Endometrial microvascular endothelial cells (primary cell): ENCODE data around the gene LMNA. TPM values are rescaled to one million over a fixed set of nuclear protein-coding genes. Genes with fewer than 3 reads are reported as not detected.

Experiments
- in situ Hi-C: cut with HindIII; loops from 2 replicates; pipeline ENCODE4 v1.10.0; 2017; ENCODE audit warnings: low sequenced_read_pairs, low pct_unique_long_range_greater_than_20kb; ENCODE audit errors: inconsistent ontology term
- total RNA-seq: library from RNA; depleted of rRNA; stranded (reverse); fragments of >200 nt; gene quantifications from one replicate; pipeline ENCODE4 v1.2.3, GENCODE V29; 2015; ENCODE audit errors: inconsistent ontology term

Gene LMNA
- total RNA-seq, 1 donor from 2014 or later, result 860 TPM

DNA sequence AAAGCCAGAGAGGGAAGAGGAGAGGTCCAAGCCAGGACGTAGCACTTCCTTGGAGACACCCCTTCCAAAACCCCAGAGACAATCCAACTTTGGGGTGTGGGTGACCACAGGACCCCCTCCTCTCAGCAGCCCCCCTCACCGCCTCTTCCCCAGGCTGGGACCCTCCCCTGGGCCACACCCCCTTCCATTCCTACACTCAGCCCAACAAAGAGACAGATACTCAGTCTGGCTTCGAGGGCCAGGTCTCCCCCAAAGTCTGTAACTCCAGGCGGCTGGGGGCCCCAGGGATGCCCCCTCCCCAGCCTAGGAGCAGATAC is 33.7 kb upstream of the LMNA start:
- in situ Hi-C loops, result no loop called here

DNA sequence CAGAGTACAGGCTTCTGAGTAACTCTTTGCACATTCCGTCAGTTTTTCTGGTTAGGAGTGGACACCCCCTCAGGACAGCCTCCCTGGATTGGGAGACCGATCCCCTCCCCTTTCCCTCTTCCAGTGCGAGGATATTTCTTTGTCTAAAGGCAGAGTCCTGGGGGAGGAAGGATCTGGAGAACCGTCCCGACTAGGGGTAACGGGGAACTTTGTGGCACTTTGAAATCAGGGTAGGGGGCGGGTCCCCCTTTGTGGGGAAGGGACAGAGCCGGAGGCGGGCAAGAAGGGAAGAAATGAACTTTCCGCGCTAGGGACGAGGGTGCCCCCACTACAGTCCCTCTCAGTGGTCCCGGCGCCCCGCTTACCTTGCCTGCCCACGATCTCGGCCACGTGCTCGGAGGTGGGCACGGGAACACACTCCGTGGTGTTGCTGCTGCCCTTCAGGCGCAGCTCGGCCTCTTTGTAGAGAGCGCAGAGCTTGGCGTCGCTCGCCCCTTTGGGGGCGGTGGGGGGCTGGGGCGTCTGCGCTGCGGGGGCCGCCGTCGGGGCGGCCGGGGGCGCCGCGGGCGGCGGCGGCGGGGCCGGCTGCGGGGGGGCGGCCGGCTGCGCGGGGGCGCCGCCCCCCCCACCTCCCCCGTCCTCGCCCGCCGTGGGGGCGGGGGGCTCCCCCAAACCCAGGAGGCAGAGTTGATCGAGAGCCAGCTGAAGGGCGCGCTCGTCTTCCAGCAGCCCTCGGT is 33.2 kb upstream of the LMNA start:
- in situ Hi-C loops, result no loop called here

DNA sequence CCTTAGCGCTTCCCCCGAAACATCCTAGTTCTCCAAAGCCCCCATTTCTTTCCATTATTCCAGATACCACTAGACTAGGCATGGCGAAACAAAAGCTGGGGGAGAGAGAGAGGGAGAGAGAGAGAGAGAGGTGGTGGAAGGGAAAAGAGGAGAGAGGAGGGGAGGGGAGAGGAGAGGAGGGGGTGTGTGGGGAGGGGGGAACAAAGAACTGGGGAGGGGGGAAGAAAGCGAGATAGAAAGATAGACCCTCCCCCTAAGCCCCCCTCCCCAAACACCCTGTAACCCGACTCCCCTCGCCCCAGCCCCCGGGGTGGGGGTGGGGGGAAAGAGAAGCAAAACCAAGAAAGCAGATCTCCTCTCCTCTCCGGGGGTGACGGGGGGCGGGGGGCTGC is 32.6 kb upstream of the LMNA start:
- in situ Hi-C loops, result no loop called here

DNA sequence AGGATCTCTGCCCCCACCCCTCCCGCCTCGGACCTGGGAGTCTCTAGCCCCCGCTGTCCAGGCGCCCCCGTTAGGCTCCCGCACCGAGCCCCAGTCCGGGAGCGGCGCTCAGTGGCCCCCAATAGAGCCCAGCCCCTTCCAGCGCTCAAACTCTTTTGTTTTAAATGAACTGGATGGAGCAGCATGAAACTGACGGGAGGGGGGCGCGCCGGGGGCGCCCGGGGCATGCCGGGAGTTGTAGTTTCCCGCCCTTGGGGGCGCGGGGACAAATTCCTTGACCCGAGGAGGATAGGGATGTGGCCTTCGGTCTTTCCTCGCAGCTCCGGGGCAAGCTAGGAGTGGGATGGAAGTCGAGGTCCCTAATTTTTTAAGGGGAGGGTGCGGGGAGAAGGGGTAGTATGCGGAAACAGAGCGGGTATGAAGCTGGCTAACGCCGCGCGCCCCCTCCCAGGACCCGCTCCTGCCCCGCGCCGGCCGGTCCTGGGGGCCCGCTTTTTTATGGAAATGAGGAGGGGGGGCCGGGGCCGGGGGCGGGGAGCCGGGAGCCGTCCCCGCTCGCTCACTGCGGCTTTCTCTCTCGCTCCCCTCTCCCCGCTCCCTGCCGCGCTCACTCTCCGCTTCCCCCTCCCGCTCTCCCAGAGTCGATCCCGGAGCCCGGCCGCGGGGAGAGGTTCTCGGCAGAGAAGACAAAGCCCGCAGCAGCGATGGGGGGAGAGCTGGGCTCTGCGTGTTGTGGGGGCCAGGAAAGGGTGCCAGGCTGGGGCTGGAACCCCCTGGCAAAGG is 32.0 kb upstream of the LMNA start, which contains the start of gene MEX3A:
TSS of gene MEX3A (minus strand) at position 157 of the 783 bp plus-strand sequence. CDS start 467 bp downstream, outside the sequence.
- in situ Hi-C loops, result no loop called here

DNA sequence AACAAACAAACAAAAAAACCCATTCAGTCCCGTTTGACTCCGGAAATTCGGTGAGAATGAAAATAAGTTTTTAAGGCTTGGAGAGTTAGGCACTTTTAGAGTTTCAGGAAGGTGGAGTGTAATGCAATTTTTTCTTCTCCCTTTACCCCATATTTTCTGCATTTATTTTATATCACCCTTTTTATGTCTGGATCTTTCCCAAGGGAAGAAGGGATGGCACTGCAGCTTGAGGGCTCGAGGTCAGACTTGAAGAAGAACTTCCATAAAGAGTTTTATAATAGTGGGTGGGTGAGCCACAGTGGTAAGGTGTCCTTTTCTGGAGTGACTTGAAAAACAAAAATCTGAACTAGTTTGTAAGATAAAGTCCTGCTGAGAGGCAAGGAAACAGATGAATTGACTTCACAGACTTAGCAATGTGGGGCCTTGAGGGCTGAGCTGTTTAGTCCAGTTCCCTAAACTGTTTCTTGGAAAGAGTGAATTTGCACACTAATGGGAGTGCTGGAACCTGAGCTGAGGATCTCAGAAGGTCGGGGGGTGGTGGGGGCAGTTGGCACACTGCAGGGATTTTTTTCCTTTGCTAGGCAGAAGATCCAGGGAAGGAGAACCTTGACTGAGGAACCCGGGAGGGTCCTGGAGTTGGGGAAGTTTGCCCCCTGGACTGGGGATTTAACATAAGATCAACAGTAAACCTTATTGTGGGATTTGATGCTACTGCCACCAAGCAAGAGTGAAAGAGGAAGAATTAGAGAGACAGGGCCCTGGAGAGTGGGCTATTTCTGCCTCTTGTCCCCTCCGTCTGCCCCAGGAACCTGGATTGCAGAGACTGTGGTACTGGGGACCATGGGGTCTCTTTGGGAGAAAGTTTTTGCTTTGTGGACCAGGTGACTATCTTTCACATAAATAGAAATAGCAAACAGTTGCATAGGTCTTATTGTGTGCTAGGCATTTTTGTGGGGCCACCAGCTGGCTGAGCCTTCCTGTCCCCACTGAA is 30.4 kb upstream of the LMNA start:
- in situ Hi-C loops, result no loop called here

DNA sequence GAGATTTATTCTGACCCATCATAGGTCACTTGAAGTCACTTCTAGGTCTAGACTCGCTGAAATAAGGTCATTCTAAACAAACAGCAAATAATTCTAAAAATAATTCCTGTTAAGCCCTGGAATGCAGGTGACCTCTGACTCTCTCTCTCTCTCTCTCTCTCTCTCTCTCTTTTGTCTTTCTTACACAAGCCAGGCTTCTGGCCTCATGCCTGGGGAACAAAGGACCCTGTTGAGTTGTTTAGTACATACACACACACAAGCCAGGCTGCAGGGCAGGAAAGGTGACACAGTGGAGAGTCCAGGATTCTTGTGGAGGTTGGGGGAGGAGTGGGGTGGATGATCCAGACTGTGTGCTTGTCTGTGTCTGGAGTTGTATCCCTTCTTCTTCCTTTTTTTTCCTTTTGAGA is 28.3 kb upstream of the LMNA start:
- in situ Hi-C loops, result no loop called here

DNA sequence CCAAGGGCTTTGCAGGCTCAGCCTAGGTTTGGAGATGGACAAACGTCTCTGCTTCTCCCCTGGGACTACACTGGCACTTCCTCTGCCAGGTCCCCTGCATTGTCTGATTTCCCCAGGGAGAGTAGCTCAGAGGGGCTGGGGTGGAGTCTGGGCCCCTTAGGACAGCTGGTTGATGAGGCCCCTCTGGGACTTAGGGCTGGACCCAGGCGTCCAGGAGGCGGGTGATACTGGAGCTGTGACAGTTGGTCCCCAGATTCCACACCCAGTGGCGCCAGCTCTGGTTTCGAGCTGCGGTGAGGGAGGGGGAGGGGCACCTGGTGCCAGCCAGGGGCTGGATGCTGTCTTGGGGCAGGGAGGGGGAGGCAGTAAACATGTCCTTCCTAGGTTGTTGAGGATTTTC is 24.8 kb upstream of the LMNA start:
- in situ Hi-C loops, result no loop called here

DNA sequence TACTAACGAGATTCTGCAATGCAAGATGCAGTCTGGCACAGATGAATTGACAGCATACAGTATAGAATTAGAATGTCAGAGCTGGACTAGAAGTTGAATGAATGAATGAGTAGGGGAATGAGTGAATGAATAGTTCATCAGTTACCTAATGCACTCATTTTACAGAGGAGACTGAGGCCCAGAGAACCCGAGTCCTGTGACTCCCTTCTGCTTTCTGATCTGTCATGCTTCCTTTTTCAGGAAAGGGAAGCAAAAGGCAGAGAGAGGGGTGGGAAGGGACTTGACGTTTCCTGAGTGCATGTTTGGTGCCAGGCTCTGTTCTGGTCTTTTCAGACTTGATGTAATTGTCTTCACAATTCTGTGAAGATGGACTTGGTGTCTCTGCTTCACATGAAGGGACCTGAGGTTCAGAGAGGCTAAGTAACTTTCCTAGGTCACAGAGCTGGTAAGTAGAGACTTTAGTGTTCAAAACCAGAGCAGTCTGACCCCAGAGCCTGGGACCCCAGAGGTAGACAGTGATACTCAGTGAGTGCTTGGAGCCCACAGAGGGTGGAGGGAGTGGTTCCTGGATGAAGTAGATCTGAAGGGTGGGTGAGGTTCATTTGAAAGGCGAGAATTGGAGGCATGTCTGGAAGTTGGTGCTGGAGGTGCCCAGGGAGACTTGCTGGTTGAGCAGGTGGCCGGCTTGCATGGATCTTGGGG is 24.2 kb upstream of the LMNA start:
- in situ Hi-C loops, result no loop called here

DNA sequence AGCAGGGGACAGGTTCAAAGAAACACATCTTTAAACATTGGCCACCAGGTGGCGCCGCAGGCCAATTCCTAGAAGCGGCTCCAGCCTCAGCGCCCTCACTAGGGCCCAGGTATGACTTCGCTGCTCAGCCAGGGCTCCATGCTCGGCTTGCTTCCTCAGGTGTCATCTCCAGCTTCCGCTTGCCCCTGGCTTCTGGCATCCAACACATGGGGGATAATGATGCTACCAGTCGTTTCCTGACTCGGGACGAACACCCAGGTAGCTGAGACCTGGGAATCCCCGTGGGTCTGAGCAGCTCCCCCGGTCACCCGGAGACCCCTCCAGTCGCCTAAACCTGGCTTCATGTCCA is 23.7 kb upstream of the LMNA start:
- in situ Hi-C loops, result no loop called here

DNA sequence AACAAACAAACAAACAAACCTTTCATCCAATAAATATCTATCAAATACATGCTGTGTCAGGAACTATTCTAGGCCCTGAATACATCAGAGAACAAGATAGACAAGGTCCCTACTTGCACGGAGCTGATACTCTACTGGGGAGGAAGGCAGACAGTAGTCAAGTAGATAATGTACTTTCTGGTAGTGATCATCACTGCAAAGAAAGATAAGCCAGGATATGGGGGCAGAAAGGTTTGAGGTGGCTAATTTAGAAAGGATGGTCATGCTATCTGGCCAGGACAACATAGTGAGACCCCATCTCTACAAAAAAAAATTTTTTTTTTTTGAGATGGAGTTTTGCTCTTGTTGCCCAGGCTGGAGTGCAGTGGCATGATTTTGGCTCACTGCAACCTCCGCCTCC is 22.9 kb upstream of the LMNA start:
- in situ Hi-C loops, result no loop called here

DNA sequence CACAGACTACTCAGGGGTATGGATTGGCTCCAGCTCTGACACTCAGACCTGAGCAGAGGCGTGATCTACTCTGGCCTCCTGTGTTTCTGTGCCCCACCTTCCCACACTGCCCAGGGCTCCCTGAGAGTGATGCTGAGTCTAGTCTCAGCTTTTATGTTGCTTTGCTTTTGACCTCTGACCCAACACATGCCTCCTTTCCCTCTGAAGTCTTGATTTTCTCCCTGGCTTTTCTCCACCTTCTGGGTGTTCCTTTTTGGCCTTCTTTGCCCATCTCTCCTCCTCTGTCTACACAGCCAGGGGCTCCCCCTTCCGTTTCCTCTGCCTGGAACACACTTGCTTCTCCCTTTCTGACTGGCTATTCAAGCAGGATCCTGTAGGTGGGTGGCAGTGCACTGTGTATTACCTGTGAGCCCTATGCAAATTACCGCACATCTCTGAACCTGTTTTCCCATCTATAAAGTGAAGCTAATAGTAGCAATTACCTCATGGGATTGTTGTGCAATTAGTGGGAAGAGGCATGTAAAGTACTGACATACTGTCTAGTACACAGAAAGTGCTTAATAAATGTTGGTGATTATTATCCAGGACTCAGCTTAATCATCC is 18.5 kb upstream of the LMNA start:
- in situ Hi-C loops, result no loop called here

DNA sequence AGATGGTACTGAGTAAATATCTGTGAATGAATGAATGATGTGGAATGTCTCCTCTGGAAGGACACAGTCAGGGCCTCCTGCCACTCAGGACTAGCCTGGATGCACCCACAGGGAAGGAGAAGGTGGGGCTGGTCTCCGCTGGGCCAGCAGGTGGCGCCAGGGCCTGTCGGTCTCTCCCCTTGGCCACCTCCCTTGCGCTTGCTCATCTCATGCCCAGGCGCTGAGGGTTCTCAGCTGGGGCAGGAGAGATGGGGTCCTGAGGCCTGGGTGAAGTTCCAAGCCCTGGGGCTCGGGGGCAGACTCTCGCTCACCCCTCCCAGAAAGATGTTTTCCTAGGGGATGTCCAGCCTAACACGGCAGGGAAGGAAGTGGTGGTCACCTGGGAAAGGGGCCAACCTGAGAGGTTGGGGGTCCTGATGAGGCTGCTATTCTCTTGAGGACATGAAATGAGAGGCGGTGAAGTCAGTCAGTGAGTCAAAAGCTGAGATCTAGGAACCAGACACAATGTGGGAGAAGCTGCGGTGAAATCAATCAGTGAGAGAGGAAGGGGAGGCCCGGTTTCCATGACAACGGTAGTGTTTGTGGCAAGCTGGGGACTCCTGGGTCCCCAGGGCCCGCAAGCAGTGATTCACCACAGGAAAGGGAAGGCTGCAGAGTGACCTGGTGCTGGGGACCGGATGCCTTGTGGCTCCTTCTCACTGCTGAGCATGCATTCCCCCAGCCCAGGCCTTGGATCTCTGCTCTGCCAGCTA is 17.7 kb upstream of the LMNA start:
- in situ Hi-C loops, result no loop called here

DNA sequence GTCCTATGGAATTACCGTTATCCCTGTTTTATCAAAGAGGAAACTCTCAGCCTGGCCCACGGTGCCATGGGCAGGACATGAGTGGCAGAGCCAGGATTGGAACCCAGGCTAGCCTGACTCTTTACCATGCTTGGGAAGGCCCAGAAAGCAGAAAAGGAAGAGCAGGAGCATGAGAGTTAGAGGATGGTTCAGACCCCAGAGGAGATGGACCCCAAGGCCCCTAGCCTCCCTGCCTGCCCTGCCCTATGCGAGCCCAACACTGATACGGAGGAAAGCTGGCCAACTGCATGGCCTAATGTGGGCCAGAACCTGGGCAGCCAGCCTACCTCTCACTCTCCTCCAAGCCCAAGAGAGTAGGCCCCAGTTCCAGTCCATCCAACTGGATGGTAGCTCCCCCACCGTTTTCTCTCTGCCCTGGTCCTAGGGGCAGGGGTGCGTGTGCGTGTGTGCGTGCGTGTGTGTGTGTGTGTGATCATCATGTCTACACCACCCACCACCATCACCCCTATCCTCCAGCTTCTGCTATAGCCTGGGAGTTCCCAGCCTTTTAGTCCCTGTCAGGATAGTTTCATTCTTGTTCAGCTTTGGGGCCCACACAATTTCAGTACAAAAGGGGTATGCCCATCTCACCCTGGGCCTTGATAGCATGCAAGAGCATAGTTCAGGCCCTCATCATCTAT is 16.9 kb upstream of the LMNA start:
- in situ Hi-C loops, result no loop called here

DNA sequence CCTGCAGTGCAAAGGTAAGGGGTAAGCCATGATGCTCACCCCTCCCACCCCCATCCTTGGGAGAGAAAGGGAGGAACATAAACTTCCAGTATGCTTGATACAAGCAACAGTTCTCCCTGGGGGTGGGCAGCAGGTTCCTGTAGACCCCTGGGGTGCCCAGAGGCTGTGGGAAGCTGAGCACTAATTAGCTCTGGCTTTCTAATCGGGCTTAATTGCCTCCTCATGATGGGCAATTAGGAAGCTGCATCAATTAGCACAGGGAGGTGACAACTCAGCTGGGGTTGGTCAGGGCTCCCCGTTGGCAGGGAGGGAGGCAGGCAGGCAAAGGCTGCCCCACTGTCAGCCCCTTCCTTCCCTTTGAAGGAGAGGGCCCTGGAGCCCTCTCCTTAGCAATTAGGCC is 15.7 kb upstream of the LMNA start:
- in situ Hi-C loops, result no loop called here

DNA sequence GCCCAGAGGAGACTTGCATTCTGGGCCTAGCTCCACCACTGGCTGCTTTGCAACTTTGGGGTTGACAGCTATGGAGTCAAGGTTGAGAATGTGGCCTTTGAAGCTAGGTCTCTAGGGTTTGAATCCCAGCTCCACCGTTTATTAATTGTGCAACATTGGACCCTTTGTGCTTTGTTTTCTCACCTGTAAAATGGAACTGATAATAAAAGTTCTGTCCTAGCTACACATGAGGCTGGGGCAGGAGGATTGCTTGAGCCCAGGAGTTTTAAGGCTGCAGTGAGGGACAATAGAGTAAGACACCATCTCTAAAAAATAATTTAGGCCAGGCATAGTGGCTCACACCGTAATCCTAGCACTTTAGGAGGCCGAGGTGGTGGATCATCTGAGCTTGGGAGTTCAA is 15.2 kb upstream of the LMNA start:
- in situ Hi-C loops, result no loop called here

DNA sequence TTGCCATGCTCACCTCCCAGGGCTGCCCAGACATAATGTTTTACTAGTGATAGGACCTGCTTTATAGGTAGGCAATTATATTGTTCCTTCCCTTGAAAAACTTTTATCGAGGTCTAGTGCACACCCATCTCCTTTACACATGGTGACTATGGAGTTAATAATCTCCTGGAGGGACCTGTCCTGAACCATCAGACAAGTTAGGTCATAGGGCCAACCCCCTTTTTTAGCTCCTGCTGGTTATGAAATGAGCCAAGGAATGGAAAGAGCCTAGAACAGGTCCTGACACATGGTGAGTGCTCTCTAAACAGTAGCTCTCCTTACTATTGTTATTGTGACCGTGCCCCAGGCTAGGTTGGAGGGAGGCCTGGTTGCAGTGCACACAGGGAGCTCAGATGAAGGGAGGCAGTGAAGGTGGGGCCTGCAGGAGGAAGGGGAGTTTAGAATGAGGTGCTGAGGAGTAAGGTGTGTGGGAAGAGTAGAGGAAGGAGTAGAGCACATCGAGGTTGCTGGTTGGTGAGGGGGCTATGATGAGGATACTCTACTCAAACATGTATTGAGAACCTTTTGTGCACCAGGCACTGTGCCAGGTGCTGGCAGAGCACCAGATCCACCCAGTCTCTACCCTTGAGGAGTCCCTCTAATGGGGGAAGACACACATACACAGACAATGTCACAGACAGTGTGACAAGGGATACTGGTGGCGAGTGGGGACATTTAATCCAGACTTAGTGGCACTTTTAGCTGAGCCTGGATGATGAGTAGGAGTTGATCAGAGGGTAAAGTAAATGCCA is 14.1 kb upstream of the LMNA start:
- in situ Hi-C loops, result no loop called here

DNA sequence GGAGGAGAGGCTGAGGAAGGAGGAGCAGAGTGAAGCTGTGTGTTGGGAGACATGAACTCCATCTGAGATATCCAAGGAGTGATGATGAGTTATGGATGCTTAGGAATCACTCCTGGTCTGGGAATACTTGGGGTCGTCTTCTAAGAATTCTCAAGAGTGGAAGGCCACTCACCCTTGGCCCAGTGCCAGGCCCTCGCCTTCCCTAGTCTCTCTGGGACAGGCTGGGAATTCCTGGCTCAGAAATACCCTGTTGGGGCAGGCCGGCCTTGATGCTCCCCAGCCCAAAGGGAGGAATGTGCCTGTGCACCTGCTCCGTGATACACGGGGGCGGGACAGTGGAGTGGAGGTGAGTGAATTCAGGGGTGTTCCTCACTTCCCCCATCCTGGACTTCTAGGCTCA is 12.6 kb upstream of the LMNA start:
- in situ Hi-C loops, result no loop called here
